GM23338 (cell line): ENCODE data around the gene BET1. TPM values are rescaled to one million over a fixed set of nuclear protein-coding genes. Genes with fewer than 3 reads are reported as not detected.

Source experiments
- ATAC-seq: fragments of 200-7000 bp; cut with Tn5 transposase; 3 replicates; pipeline ENCODE4 v1.9.1; 2020
- DNase-seq: peaks from one replicate; pipeline ENCODE4 v3.0.0-alpha.2; 2015; ENCODE audit warnings: low spot score
- H2AFZ ChIP-seq: fragments of 200-600 bp; sonication (generic); 2 replicates; pipeline ENCODE4 v1.8.0; 2016; ENCODE audit warnings: antibody characterized with exemption, mild to moderate bottlenecking, moderate library complexity
- H3F3A ChIP-seq: fragments of 200-600 bp; sonication (generic); replicated peaks from 2 replicates; pipeline ENCODE4 v1.8.0; 2017; ENCODE audit warnings: antibody characterized with exemption, mixed run types, low read depth
- H3K27ac ChIP-seq: fragments of 200-600 bp; sonication (generic); 2 replicates; pipeline ENCODE4 v1.6.1; 2016; ENCODE audit warnings: low read depth
- H3K27me3 ChIP-seq: fragments of 200-600 bp; sonication (generic); 2 replicates; pipeline ENCODE4 v1.8.0; 2016; ENCODE audit warnings: mild to moderate bottlenecking, mixed run types, moderate library complexity; ENCODE audit not compliant: insufficient read depth
- H3K36me3 ChIP-seq: fragments of 200-600 bp; sonication (generic); 2 replicates; pipeline ENCODE4 v1.8.0; 2016; ENCODE audit warnings: mild to moderate bottlenecking; ENCODE audit not compliant: insufficient read depth
- H3K4me1 ChIP-seq: fragments of 200-600 bp; sonication (generic); 2 replicates; pipeline ENCODE4 v1.8.0; 2016; ENCODE audit warnings: mild to moderate bottlenecking, moderate library complexity; ENCODE audit not compliant: insufficient read depth
- H3K4me2 ChIP-seq: fragments of 200-600 bp; sonication (generic); 2 replicates; pipeline ENCODE4 v1.7.1; 2017; ENCODE audit warnings: mixed run types
- H3K4me3 ChIP-seq: fragments of 200-600 bp; sonication (generic); 2 replicates; pipeline ENCODE4 v1.6.1; 2016; ENCODE audit warnings: mixed run types
- H3K79me2 ChIP-seq: fragments of 200-600 bp; sonication (generic); replicated peaks from 2 replicates; pipeline ENCODE4 v1.8.0; 2017; ENCODE audit warnings: mild to moderate bottlenecking; ENCODE audit not compliant: insufficient read depth
- H3K9me2 ChIP-seq: fragments of 200-600 bp; sonication (generic); 2 replicates; pipeline ENCODE4 v1.8.0; 2017; ENCODE audit not compliant: insufficient read depth
- H4K20me1 ChIP-seq: fragments of 200-600 bp; sonication (generic); replicated peaks from 2 replicates; pipeline ENCODE4 v1.8.0; 2017; ENCODE audit warnings: mild to moderate bottlenecking; ENCODE audit not compliant: insufficient read depth
- H3K27ac Mint-ChIP-seq: 2 replicates; pipeline ENCODE4 v1.8.0; 2020; ENCODE audit warnings: inconsistent platforms, mild to moderate bottlenecking, moderate library complexity, mixed read lengths
- H3K27me3 Mint-ChIP-seq: 3 replicates; pipeline ENCODE4 v1.8.0; 2022; ENCODE audit warnings: low read depth, mild to moderate bottlenecking, moderate library complexity, mixed read lengths, inconsistent platforms; ENCODE audit not compliant: insufficient read depth, poor library complexity
- H3K36me3 Mint-ChIP-seq: 3 replicates; pipeline ENCODE4 v1.8.0; 2021; ENCODE audit warnings: low read depth, mild to moderate bottlenecking, inconsistent platforms, moderate library complexity, mixed read lengths
- H3K4me1 Mint-ChIP-seq: 3 replicates; pipeline ENCODE4 v1.8.0; 2020; ENCODE audit warnings: mild to moderate bottlenecking, inconsistent platforms, mixed read lengths
- H3K4me3 Mint-ChIP-seq: 3 replicates; pipeline ENCODE4 v1.8.0; 2021; ENCODE audit warnings: moderate library complexity, mild to moderate bottlenecking, inconsistent platforms, mixed read lengths
- H3K9me3 Mint-ChIP-seq: 3 replicates; pipeline ENCODE4 v1.8.0; 2020; ENCODE audit warnings: moderate library complexity, mild to moderate bottlenecking, inconsistent platforms, mixed read lengths
- CREB1 ChIP-seq: fragments of 250-450 bp; sonication (Bioruptor Pico); IDR thresholded peaks from 2 replicates; pipeline ENCODE4 v1.5.0; 2020; ENCODE audit warnings: low read depth, mild to moderate bottlenecking, moderate library complexity
- EZH2 ChIP-seq: fragments of 200-600 bp; sonication (generic); IDR thresholded peaks from one replicate; pipeline ENCODE4 v1.8.0; 2017; ENCODE audit warnings: antibody characterized with exemption, mild to moderate bottlenecking, low read depth; ENCODE audit not compliant: unreplicated experiment
- EZH2phosphoT487 ChIP-seq: fragments of 200-600 bp; sonication (generic); IDR thresholded peaks from one replicate; pipeline ENCODE4 v1.8.1; 2018; ENCODE audit warnings: antibody characterized with exemption; ENCODE audit not compliant: unreplicated experiment
- JUNB ChIP-seq: IDR thresholded peaks from one replicate; pipeline ENCODE4 v1.6.1; 2016; ENCODE audit warnings: antibody characterized with exemption; ENCODE audit not compliant: unreplicated experiment
- NANOG ChIP-seq: IDR thresholded peaks from 2 replicates; pipeline ENCODE4 v1.6.1; 2016; ENCODE audit warnings: antibody characterized with exemption, borderline replicate concordance
- POLR2AphosphoS5 ChIP-seq: IDR thresholded peaks from 2 replicates; pipeline ENCODE4 v1.6.1; 2016; ENCODE audit warnings: antibody characterized with exemption, low read depth
- STAT1 ChIP-seq: IDR thresholded peaks from one replicate; pipeline ENCODE4 v1.6.1; 2016; ENCODE audit warnings: antibody characterized with exemption; ENCODE audit not compliant: unreplicated experiment
- ZNF114 ChIP-seq: fragments of 250-450 bp; sonication (Bioruptor Pico); IDR thresholded peaks from 2 replicates; pipeline ENCODE4 v1.5.0; 2020; ENCODE audit warnings: mild to moderate bottlenecking, moderate library complexity
- ZNF331 ChIP-seq: fragments of 250-450 bp; sonication (Bioruptor Pico); IDR thresholded peaks from 2 replicates; pipeline ENCODE4 v1.5.0; 2020; ENCODE audit warnings: low read depth, mild to moderate bottlenecking, moderate library complexity
- polyA plus RNA-seq: library from polyadenylated mRNA; unstranded; fragments of >200 nt; fragmentation: Nextera tagmentation; extraction: Ambion mirVana; gene quantifications from 2 replicates; pipeline ENCODE4 v1.2.1, GENCODE V29; 2016
- total RNA-seq: library from RNA; depleted of rRNA; stranded (reverse); fragments of >200 nt; shearing (Covaris generic); gene quantifications from 2 replicates; pipeline ENCODE4 v1.2.3, GENCODE V29; 2014
- TF ChIP-seq, protein P1 (sequence below), 2 experiments: fragments of 200-600 bp in 1 of 2; sonication (generic) in 1 of 2; conservative IDR thresholded peaks; 2 replicates each; pipeline versions ENCODE4 v1.5.1 to v1.6.1; 2016 to 2017; ENCODE audit warnings: antibody characterized with exemption in 2 of 2, low read depth in 2 of 2, mild to moderate bottlenecking in 2 of 2, moderate library complexity in 1 of 2
- TF ChIP-seq, protein P2 (sequence below): fragments of 250-450 bp; sonication (Bioruptor Pico); IDR thresholded peaks from 2 replicates; pipeline ENCODE4 v1.5.0; 2020; ENCODE audit warnings: mild to moderate bottlenecking, moderate library complexity
- TF ChIP-seq, protein P3 (sequence below): IDR thresholded peaks from one replicate; pipeline ENCODE4 v1.6.1; 2018; ENCODE audit warnings: antibody characterized with exemption; ENCODE audit not compliant: unreplicated experiment
- TF ChIP-seq, protein P4 (sequence below): IDR thresholded peaks from 2 replicates; pipeline ENCODE4 v1.6.1; 2016; ENCODE audit warnings: antibody characterized with exemption

BET1 gene
- total and polyA plus RNA-seq, 2 experiments from 2014 or later = 42.2 to 69.2 TPM

DNA sequence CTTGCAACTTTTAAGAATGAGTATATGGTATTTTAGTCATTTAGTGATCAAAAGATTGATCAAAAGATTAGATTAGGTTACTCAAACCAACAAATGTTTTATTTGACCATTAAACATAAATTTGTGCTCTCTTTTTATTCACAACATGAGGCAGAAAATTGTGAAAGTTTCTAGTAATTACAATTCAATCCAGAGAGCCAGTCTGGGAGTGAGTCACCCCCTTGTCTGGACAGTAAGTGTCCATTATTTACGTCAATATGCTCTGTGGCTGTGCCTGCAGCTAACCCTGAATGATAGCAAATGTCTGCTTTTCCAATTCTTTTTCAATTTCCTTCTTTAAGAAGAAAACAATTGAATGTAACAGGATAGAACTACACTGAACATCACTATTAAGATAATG is 54.7 kb downstream of the BET1 start:
- Mint-ChIP-seq H3K4me3 (no peak overlapping the region), H3K36me3 (no peaks in the 10 kb centered on the region), H3K27ac (no peak overlapping the region), H3K27me3 (no peaks in the 10 kb centered on the region), H3K9me3 (no peaks in the 10 kb centered on the region), H3K4me1 (no peaks in the 10 kb centered on the region; the same call in 2 of the 3 replicates)
- DNase-seq (no peak), ATAC-seq (no peak)
- Histone ChIP-seq H3K36me3 (no peaks in the 10 kb centered on the region), H3K4me2 (no peak overlapping the region), H3K4me3 (no peak overlapping the region), H3K27ac (no peak overlapping the region), H3K9me2 (no peaks in the 10 kb centered on the region), H2AFZ (no peak overlapping the region), H3K27me3 (no peaks in the 10 kb centered on the region), H3K4me1 (peaks cover 7% of the 10 kb centered on the region; the same call in 1 of the 2 replicates), H3F3A (no peaks in the 10 kb centered on the region), H3K79me2 (no peaks in the 10 kb centered on the region), H4K20me1 (no peaks in the 10 kb centered on the region)
- no peak for TF ChIP-seq NANOG
- no peak for TF ChIP-seq EZH2phosphoT487
- TF ChIP-seq, protein P1, sequence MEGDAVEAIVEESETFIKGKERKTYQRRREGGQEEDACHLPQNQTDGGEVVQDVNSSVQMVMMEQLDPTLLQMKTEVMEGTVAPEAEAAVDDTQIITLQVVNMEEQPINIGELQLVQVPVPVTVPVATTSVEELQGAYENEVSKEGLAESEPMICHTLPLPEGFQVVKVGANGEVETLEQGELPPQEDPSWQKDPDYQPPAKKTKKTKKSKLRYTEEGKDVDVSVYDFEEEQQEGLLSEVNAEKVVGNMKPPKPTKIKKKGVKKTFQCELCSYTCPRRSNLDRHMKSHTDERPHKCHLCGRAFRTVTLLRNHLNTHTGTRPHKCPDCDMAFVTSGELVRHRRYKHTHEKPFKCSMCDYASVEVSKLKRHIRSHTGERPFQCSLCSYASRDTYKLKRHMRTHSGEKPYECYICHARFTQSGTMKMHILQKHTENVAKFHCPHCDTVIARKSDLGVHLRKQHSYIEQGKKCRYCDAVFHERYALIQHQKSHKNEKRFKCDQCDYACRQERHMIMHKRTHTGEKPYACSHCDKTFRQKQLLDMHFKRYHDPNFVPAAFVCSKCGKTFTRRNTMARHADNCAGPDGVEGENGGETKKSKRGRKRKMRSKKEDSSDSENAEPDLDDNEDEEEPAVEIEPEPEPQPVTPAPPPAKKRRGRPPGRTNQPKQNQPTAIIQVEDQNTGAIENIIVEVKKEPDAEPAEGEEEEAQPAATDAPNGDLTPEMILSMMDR (conservative IDR thresholded peaks at IDR 0.05; ENCODE audit: low read depth in 2 of 2) = no peak
- no peak for TF ChIP-seq ZNF331 (CRISPR knock-in tag)
- TF ChIP-seq POLR2AphosphoS5 = no peak
- TF ChIP-seq, protein P2, sequence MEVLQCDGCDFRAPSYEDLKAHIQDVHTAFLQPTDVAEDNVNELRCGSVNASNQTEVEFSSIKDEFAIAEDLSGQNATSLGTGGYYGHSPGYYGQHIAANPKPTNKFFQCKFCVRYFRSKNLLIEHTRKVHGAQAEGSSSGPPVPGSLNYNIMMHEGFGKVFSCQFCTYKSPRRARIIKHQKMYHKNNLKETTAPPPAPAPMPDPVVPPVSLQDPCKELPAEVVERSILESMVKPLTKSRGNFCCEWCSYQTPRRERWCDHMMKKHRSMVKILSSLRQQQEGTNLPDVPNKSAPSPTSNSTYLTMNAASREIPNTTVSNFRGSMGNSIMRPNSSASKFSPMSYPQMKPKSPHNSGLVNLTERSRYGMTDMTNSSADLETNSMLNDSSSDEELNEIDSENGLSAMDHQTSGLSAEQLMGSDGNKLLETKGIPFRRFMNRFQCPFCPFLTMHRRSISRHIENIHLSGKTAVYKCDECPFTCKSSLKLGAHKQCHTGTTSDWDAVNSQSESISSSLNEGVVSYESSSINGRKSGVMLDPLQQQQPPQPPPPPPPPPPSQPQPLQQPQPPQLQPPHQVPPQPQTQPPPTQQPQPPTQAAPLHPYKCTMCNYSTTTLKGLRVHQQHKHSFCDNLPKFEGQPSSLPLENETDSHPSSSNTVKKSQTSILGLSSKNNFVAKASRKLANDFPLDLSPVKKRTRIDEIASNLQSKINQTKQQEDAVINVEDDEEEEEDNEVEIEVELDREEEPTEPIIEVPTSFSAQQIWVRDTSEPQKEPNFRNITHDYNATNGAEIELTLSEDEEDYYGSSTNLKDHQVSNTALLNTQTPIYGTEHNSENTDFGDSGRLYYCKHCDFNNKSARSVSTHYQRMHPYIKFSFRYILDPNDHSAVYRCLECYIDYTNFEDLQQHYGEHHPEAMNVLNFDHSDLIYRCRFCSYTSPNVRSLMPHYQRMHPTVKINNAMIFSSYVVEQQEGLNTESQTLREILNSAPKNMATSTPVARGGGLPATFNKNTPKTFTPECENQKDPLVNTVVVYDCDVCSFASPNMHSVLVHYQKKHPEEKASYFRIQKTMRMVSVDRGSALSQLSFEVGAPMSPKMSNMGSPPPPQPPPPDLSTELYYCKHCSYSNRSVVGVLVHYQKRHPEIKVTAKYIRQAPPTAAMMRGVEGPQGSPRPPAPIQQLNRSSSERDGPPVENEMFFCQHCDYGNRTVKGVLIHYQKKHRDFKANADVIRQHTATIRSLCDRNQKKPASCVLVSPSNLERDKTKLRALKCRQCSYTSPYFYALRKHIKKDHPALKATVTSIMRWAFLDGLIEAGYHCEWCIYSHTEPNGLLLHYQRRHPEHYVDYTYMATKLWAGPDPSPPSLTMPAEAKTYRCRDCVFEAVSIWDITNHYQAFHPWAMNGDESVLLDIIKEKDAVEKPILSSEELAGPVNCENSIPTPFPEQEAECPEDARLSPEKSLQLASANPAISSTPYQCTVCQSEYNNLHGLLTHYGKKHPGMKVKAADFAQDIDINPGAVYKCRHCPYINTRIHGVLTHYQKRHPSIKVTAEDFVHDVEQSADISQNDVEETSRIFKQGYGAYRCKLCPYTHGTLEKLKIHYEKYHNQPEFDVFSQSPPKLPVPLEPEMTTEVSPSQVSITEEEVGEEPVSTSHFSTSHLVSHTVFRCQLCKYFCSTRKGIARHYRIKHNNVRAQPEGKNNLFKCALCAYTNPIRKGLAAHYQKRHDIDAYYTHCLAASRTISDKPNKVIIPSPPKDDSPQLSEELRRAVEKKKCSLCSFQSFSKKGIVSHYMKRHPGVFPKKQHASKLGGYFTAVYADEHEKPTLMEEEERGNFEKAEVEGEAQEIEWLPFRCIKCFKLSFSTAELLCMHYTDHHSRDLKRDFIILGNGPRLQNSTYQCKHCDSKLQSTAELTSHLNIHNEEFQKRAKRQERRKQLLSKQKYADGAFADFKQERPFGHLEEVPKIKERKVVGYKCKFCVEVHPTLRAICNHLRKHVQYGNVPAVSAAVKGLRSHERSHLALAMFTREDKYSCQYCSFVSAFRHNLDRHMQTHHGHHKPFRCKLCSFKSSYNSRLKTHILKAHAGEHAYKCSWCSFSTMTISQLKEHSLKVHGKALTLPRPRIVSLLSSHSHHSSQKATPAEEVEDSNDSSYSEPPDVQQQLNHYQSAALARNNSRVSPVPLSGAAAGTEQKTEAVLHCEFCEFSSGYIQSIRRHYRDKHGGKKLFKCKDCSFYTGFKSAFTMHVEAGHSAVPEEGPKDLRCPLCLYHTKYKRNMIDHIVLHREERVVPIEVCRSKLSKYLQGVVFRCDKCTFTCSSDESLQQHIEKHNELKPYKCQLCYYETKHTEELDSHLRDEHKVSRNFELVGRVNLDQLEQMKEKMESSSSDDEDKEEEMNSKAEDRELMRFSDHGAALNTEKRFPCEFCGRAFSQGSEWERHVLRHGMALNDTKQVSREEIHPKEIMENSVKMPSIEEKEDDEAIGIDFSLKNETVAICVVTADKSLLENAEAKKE (CRISPR knock-in tag) = no peak
- TF ChIP-seq, protein P3, sequence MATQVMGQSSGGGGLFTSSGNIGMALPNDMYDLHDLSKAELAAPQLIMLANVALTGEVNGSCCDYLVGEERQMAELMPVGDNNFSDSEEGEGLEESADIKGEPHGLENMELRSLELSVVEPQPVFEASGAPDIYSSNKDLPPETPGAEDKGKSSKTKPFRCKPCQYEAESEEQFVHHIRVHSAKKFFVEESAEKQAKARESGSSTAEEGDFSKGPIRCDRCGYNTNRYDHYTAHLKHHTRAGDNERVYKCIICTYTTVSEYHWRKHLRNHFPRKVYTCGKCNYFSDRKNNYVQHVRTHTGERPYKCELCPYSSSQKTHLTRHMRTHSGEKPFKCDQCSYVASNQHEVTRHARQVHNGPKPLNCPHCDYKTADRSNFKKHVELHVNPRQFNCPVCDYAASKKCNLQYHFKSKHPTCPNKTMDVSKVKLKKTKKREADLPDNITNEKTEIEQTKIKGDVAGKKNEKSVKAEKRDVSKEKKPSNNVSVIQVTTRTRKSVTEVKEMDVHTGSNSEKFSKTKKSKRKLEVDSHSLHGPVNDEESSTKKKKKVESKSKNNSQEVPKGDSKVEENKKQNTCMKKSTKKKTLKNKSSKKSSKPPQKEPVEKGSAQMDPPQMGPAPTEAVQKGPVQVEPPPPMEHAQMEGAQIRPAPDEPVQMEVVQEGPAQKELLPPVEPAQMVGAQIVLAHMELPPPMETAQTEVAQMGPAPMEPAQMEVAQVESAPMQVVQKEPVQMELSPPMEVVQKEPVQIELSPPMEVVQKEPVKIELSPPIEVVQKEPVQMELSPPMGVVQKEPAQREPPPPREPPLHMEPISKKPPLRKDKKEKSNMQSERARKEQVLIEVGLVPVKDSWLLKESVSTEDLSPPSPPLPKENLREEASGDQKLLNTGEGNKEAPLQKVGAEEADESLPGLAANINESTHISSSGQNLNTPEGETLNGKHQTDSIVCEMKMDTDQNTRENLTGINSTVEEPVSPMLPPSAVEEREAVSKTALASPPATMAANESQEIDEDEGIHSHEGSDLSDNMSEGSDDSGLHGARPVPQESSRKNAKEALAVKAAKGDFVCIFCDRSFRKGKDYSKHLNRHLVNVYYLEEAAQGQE = no peak
- TF ChIP-seq STAT1 = no peak
- no peak for TF ChIP-seq CREB1 (CRISPR knock-in tag)
- TF ChIP-seq, protein P4, sequence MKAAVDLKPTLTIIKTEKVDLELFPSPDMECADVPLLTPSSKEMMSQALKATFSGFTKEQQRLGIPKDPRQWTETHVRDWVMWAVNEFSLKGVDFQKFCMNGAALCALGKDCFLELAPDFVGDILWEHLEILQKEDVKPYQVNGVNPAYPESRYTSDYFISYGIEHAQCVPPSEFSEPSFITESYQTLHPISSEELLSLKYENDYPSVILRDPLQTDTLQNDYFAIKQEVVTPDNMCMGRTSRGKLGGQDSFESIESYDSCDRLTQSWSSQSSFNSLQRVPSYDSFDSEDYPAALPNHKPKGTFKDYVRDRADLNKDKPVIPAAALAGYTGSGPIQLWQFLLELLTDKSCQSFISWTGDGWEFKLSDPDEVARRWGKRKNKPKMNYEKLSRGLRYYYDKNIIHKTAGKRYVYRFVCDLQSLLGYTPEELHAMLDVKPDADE = no peak
- TF ChIP-seq ZNF114 (CRISPR knock-in tag) = no peak
- TF ChIP-seq JUNB = no peak
- no peak for TF ChIP-seq EZH2
